Activated CD4-positive, alpha-beta T cell treated with anti-CD3 and anti-CD28 coated beads, Interleukin-2, amount 50 U/mL, for 48 hours (primary cell): ENCODE data around the gene ZNF300.
A peak's percentile ranks its signal among the peaks of the same experiment; 100 is the strongest.
"Not testable (repeated sequence)": the region's sequence is repeated elsewhere in the genome, so short reads cannot be mapped to it uniquely, and the experiment has no call there.

ENCODE experiments used
- DNase-seq, 2 experiments: peaks; one replicate each; pipeline ENCODE4 v3.0.0-alpha.2; 2020

ZNF300 gene

DNA sequence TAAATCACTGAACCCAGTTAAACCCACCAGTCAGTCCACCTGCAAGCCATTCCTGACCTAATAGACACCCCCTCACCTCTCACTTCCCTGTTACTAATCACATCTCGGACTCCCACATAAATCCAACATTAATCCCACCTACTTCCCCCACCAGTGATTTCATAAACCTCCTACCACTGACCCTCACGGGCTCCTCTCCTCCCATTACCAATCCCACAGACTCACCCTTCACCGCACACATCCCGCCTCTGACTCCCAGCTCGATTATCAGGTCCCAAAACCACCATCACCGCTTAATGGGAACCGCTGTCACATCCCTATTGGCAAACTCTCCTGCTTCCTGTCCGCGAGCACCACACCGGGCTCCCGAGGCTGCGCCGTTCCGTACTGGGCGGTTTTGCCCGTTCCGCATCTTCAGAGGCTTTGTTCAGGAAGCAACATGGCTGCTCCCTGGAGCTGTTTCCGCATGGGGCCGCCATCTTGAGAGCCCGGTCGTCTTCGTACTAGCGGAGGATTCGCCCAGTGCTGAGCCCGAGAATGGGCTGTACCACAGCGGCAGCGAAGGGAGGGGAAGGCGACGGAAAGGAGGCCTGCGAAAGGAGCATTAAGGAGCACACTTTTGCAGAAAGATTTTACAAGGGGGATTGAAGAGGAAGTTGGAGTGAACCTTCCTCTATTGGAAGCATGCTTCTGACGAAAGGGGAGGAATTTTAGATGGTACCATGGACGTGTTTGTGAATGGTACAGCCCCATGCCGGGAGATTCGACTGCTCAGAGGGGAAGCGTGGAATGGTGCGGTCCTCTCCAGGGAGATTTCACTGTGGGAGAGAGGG is at the start of gene ZNF300:
Gene ZNF300, minus strand, starts transcription at position 502 of the 833 bp plus-strand sequence. CDS start 1,825 bp downstream, outside the sequence.
- DNase-seq, result peak; percentile 20 to 35

DNA sequence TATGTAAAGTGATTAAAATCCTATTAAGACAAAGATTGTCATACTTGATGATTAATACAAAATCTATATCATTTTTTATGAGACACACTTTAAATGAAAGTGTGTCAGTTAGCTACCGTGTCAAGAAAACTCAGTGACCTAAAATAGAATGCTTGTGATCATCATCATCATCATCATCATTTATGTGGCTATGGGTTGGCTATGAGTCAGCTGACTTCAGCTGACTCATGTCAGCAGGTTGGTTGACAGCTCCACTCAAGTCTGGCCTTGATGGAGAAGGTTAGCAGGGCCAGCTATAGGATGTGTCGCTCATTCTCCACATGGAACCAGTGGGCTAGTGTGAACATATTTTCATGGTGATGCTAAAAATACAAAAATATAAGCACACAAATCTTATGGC is 43.8 kb upstream of the ZNF300 start:
- DNase-seq, result no peak

DNA sequence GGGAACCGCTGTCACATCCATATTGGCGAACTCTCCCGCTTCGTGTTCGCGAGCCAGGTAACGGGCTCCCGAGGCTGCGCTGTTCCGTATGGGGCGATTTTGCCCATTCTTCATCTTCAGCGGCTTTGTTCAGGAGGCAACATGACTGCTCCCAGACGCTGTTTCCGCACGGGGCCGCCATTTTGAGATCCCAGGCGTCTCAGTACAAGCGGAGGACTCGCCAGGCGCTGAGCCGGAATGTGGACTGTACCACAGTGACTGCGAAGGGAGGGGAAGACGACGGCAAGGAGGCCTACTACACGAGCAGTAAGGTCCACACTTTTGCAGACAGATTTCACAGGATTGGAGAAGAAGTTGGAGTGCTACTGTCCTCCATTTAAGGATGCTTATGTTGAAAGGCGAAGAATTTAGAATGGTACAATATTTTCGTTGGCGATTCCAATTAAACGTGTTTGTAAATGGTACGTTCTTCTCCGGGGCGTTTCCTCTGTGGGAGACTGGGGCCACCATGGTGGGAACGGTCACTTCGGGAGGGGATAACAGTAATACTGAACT is 41.6 kb upstream of the ZNF300 start:
- DNase-seq, result no peak

DNA sequence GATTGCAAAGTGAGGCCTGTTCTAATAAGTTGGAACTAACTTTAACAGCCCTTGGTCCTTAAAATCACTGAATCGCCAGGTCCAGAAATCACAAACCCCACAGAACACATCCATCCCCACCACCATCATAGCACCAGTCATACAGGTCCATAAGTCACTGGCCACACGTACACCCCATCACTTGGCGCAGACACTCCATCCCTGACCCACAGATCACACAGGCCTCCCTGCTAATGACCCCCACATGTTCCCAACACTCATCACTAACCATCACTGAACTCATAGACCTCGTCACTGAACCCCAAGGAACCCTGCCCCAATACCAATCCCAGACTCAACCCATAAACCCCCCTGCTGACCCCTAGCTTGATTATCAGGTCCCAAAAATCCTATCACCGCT is 41.2 kb upstream of the ZNF300 start:
- DNase-seq, result no peak

DNA sequence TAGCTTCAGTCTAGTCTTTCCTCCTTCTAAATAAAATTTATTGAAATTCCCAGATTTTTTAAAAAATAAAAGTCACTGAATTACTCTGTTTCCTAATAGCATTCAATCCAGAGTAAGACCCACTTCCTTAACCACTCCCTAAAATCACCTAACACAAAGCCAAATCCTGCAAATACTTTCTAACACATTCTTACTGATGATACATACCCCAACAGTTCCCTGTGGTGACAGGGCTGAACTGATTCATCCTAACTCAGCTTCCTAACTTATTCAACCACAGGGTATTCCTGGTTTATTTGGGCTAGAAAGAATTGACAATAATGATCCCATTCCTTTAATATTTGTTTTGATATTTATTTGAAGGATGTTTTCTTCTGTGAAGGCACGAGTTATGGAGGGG is 40.7 kb upstream of the ZNF300 start:
- DNase-seq, result no peak

DNA sequence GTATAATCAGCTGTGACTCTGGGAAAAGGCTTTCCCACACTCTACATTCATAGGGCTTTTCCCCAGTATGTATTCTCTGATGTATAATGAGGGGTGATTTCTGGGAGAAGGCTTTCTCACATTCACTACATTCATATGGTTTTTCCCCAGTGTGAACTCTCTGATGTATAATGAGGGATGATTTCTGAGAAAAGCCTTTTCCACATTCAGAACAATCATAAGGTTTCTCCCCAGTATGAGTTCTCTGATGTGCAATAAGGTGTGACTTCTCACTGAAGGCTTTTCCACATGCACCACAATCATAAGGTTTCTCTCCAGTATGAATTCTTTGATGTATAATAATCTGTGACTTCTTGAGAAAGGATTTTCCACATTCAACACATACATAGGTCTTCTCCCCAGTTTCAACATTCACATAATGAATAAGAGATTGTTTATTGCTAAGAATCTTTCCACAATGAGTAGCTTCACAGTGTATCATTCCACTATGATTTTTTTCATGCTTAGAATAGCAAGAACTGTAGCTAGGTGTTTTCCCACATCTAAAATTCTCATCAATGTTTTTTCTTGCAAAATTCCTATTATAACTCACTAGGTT is 26.7 kb upstream of the ZNF300 start:
- no peak for DNase-seq

DNA sequence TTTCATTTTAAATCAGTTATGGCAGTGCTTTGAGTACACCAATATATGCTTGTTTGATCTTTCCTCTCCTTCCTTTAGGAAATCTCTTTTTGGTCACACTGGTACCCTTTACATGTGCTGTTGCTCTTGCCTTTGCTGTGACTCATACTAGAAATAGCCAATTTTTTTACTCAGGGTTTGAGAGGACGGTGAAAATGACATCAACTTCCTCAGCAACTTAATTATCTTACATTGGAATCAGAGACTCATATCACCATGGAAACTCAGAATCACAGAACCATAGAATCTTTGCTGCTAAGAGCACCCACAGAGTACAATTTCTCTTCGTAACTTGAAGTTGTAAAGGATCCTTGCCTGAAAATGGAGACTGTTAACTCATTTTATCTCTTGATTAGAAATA is 13.8 kb upstream of the ZNF300 start:
- no peak for DNase-seq

DNA sequence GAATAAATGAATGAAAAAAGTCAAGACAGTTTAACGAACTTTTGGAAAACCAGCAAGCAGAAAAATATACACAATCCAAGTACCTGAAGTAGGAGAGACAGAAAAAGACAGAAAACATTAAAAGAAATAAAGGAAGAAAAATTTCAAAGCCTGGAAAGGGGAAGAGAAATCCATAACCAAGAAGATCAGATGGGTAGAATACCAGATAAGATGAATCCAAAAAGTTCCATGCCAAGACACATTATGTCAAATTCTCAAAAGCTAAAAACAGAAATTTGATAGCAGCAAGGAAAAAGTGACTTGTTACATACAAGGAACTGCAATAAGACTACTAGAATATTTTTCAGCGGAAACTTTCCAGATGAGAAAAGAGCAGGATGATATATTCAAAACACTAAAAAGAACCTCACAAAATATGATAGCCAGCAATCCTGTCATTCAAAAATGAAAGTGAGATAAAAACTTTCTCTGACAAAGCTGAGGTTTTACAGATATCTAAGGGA is 7.6 kb upstream of the ZNF300 start:
- no peak for DNase-seq

DNA sequence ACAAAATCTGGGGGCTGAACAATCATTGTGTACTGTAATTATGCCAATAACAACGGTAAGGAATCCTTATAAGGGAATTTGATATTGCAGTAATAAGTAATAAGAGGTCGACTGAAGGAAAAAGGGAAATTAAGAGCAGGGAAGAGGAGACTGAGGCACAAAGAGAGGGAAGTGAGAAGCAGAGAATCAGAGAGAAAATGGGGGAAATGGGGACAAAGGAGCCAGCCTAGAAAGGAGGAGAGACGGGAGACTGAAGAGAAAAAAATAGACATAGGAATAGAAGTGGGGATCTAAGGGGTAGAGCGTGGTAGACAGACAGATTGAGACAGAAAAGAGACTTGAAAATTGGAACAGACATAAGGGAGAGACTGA is 518 bp upstream of the ZNF300 start:
- DNase-seq, result no peak

DNA sequence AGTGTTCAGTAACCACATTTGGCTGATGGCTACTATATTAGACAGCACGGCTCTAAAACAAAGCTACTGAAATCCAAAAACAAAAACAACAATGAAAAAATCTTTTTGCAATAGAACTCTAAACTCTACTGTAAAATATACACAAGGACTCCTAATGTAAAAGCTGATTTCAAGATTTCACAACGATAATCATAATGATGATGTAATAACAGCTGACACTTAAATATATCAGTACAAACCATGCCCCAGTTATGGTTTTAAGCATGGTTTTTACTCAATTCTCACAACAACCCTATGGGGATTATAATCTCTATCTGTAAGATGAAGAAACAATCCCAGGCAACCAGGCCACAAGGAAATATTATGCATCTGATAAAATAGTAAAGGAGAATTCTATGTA is 3.3 kb downstream of the ZNF300 start:
- no peak for DNase-seq

DNA sequence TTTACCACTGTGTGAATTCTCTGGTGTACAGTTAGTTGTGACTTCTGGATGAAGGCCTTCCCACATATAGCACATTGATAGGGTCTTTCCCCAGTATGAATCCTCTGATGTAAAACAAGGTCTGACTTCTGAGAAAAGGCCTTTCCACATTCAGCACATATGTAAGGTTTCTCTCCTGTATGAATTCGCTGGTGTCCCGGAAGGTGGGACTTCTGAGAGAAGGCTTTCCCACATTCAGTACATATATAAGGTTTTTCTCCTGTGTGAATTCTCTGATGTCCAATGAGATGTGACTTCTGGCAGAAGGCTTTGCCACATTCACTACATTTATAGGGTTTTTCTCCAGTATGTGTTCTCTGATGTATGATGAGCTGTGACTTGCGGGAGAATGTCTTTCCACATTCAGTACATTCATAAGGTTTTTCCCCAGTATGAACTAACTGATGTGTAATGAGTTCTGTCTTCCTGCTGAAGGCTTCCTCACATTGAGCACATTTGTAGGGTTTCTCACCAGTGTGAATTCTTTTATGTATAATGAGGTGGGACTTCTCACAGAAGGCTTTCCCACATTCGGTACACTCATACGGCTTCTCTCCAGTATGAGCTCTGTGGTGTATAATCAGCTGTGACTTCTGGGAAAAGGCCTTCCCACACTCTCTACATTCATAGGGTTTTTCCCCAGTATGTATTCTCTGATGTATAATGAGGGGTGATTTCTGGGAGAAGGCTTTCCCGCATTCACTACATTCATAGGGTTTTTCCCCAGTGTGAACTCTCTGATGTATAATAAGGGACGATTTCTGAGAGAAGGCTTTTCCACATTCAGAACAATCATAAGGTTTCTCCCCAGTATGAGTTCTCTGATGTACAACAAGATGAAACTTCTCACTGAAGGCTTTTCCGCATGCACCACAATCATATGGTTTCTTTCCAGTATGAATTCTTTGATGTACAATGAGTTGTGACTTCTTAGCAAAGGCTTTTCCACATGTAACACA is 9.1 kb downstream of the ZNF300 start:
- DNase-seq, result no peak

DNA sequence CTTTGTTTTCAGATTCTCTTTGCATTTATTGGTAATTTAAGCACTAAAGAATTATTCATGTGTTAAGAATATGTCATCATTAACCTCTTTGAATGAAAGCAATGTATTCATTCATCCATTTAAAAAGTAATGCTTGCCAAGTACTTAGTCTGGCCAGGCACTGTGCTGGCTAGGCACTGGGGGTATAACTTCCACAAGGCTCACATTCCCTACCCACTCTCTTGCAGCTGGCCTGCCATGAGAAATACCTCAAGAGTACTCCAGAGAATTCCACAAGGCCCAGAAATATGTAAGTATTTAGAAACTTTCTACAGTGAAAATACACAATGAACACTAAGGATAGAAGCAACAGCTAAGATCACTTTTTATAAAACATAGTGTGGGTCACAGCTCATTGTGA is 25.4 kb downstream of the ZNF300 start:
- no peak for DNase-seq

DNA sequence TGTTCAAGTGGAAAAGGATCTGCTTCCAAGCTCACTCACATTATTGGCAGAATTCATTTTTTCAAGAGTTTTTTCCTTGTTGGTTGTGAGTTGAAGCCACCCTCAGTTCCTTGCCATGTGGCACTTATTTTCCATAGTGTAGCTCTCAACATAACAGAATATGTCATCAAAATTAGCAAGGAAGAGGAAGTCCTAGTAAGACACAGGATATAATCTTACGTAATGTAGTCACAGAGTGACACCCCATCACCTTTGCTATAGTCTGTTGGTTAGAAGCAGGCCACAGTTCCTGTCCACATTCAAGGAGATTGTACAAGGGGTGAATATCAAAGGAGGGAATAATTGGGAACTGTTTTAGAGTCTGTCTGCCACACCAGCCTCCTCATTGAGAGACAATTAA is 42.7 kb downstream of the ZNF300 start:
- DNase-seq, result no peak

DNA sequence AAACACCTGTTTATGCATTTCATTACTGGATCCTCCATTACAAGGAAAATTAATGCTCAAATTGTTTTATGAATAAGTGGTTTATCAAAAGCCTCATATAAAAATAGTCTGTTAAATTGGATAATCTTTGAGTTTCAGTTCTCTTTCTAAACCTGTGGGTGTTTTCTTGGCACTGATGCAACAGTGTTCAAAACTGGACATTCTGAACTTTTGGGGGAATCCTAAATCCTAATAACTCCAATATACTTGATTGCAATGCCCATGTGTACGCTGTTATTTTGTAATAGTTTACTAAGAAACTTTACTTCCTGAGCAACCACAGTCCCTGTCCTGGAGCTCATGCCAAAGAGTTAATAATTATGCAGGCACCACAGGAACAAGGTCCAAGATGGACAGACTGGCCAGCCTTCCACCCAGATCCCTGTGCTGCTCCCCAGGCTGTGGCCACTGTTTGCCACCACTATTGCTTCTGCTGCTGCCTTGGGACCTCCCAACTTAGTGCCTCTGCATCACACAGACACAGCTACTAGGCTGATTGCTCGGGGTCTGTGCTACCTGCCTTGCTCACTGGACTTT is 44.4 kb downstream of the ZNF300 start:
- DNase-seq, result no peak

DNA sequence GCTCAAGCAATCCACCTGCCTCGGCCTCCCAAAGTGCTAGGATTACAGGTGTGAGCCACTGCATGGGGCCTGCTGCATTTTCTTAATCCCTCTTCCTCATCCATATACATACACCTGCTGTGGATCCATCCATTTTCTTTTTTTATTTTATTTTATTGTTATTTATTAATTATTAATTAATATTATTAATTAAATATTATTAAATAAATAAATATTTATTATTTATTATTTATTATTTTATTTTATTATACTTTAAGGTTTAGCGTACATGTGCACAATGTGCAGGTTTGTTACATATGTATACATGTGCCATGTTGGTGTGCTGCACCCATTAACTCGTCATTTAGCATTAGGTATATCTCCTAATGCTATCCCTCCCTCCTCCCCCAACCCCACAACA is 48.1 kb downstream of the ZNF300 start:
- DNase-seq, result not testable (repeated sequence)

DNA sequence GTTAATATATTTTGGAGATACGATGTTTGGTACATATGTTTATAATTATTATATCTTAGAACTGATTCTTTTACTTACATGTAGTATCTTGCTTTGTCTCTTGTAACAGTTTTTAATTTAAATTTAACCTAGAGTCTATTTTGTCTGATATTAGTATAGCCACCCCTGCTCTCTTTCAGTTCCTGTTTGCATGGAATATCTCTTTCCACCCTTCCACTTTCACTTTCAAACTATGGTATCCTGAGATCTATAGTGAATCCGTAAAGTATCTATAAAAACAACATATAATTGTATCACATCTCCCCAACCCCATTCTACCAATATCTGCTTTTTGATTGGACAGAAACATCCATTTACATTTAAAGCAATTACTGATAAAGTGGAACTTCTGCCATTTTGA is 51.2 kb downstream of the ZNF300 start:
- no peak for DNase-seq

DNA sequence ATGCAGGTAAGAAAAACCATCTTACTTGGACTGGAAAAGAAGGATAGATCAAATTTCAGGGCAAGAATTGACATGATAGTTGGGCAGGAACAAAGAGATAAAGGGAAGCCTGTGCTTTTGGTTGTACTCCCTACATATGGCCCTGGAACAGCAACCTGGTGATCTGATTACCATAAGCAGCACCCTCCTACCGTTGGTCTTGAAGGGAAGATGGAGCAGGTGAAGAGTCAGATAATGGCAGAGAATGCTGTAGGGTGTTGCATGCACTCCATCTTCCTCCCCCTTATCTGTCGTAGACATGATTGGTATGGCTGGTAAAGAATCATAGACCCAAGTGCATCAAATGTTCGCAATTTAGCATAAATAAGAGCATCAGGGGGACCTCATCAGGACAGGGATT is 53.7 kb downstream of the ZNF300 start:
- DNase-seq, result no peak

DNA sequence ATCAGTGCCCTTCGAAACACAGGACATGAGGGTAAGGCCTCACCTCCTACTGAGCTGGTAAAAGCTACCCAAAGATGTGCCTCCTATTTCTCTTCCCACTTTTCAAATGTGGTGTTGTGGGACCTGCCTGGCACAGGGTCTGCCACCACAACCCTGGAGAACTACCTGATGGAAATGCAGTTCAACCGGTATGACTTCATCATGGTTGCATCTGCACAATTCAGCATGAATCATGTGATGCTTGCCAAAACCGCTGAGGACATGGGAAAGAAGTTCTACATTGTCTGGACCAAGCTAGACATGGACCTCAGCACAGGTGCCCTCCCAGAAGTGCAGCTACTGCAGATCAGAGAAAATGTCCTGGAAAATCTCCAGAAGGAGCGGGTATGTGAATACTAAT is 56.5 kb downstream of the ZNF300 start:
- DNase-seq, result no peak

DNA sequence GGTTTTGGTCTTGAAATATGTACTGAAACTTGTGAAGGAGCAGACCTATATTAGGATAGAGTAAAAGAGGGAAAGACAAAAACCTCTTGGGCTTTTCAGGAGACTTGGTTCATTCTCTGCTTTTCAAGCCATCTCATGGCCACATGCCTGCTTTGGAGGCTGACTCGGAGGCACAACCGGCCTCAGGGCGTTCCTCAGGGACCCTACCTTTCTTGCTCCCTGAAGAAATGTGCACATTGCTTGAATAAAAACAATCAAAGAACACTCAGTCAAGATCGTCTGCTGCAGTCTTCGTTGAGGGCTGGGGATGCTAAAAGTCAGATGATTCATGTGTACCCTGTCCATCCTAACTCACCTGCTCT is 57.5 kb downstream of the ZNF300 start:
- DNase-seq, result no peak

DNA sequence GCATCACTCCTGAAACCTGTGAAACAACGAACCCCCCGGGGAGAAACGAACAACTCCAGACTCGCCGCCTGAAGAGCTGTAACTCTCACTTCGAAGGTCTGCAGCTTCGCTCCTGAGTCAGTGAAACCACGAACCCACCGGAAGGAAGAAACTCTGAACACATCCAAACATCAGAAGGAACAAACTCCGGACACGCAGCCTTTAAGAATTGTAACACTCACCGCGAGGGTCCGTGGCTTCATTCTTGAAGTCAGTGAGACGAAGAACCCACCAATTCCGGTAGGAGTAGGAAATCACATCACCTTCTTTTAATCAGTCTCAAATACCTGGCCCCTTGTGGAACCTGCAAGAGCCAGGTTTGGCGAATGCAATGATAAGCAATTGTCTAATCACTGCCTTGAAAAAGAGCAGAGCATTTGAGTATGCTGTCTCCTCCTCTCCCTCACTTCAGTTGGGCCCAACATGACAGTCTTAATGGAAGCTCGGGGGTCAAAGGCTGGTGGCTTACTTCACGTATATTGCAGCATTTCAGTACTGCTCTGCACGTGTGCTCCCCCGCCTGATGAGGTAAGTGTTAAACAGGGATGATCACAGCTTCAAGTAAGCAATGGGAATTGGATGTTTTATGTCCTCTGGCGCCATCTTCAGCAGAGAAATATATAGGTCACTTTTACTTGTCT is 58.0 kb downstream of the ZNF300 start:
- DNase-seq, result peak; percentile 49 to 59

DNA sequence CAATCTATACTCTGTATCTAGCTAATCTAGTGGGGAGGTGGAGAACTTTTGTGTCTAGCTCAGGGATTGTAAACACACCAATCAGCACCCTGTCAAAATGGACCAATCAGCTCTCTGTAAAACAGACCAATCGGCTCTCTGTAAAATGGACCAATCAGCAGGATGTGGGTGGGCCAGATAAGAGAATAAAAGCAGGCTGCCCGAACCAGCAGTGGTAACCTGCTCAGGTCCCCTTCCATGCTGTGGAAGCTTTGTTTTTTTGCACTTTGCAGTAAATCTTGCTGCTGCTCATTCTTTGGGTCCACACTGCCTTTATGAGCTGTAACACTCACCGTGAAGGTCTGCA is 58.5 kb downstream of the ZNF300 start, which contains the start of gene IRGM:
Gene IRGM, plus strand, starts transcription at position 214 of the 346 bp plus-strand sequence. CDS start 1,603 bp downstream, outside the sequence.
- not testable (repeated sequence) for DNase-seq
